Measurements from ENCODE around the gene USP53. TPM values are rescaled to one million over a fixed set of nuclear protein-coding genes. Genes with fewer than 3 reads are reported as not detected.

Gene USP53
- polyA plus RNA-seq, 1 of the 3 experiments (the other 2 are of a cell fraction): 8.1 TPM

DNA sequence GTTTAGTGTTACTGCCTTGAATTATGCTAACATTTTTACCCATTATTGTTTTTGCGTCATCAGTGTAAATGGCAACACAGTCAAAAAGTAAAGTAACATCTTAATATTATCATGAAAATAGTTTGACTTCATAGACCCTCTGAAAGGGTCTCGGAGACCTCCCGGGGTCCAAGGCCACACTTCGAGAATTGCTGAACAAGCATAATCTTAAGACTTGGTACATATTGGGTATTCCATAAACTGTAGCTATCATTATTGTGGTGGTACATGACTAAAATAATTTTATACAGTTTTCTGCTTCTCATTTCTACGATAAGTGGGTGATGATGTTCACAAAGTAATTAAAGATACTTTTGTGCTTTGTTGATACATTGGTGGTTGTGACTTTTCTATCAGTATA, 76.8 kb downstream of the USP53 start:
- POLR2A ChIA-PET: interaction anchor here (1.0 kb wide), 1 partner anchor 10 kb away, joined by 3 read pairs; no protein-coding TSS in a partner anchor
- 98% methylated on average over 5 of the region's 5 CpGs for WGBS (ENCODE audit: low lambda C conversion rate)

DNA sequence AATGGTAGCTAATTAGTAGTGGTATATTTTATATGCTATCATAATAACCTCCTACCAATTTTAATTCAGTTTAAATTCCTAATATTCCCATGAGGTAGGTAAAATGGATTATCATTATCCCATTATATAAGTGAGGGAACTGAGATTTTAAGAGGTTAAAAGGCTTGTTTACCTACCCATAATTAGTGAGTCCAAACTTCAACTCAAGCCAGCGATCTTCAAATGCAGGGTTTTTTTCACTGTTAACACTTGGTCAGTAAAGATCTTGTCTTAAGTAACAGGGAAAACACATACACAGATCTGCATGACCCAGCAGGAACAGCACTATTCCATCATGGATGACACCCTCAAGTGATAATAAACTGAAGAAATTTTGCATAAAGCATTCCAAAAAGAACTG, 78.1 kb downstream of the USP53 start:
- no peaks in the 10 kb centered on the region for H3K9me3 ChIP-seq
- no peaks in the 10 kb centered on the region for H4K20me1 ChIP-seq (ENCODE audit: insufficient read depth)
- 100% methylated on average over 1 of the region's 1 CpG for WGBS (ENCODE audit: low lambda C conversion rate)
- H3K79me2 ChIP-seq (ENCODE audit: insufficient read depth): no peaks in the 10 kb centered on the region
- H3K4me2 ChIP-seq: no peak overlapping the region
- ChIA-PET POLR2A (interaction anchor here (1.0 kb wide), 1 partner anchor 9 kb away, joined by 3 read pairs; no protein-coding TSS in a partner anchor), CTCF (interaction anchor here (1.2 to 6.2 kb wide), 3 partner anchors 243 to 310 kb away, joined by 3 to 36 read pairs (median 9); no protein-coding TSS in a partner anchor)
- H2AFZ ChIP-seq (ENCODE audit: low read depth): no peak overlapping the region
- H3K27me3 ChIP-seq (ENCODE audit: insufficient read depth): no peaks in the 10 kb centered on the region
- no peaks in the 10 kb centered on the region; a peak in 2 of 4 replicates for H3K4me1 ChIP-seq (ENCODE audit: control insufficient read depth in 1 of 2, insufficient read depth in 2 of 2, low read depth in 1 of 2, low read length in 1 of 2)
- no peak overlapping the region for H3K27ac ChIP-seq (ENCODE audit: low read depth in 2 of 2, low read length in 1 of 2)
- peaks cover 26 to 44% of the 10 kb centered on the region in 2 experiments for H3K36me3 ChIP-seq (replicated peaks in 1 of 2; ENCODE audit: control insufficient read depth in 1 of 2, insufficient read depth in 2 of 2, low read length in 1 of 2)
- DNase-seq: no peak
- no peaks in the 10 kb centered on the region for H3K9me2 ChIP-seq
- peaks cover 16% of the 10 kb centered on the region for H3F3A ChIP-seq (replicated peaks; ENCODE audit: insufficient read depth)
- H3K4me3 ChIP-seq (ENCODE audit: low read depth in 2 of 2, low read length in 1 of 2): no peak overlapping the region
- no peak overlapping the region for H3K9ac ChIP-seq
- TF ChIP-seq TAF1 (IDR thresholded peaks at IDR 0.05; ENCODE audit: borderline replicate concordance, low read depth, low read length) (no peak), MEF2A (IDR thresholded peaks at IDR 0.05; ENCODE audit: borderline replicate concordance, low read depth) (no peak), TCF12 (IDR thresholded peaks at IDR 0.05) (no peak), FOXM1 (IDR thresholded peaks at IDR 0.05; ENCODE audit: low read depth) (no peak), EZH2phosphoT487 (IDR thresholded peaks at IDR 0.05; ENCODE audit: borderline replicate concordance, low read depth) (no peak), JUND (IDR thresholded peaks at IDR 0.05) (no peak), NRF1 (IDR thresholded peaks at IDR 0.05; ENCODE audit: low read depth, low read length) (no peak), FOSL2 (IDR thresholded peaks at IDR 0.05; ENCODE audit: borderline replicate concordance, low read depth) (no peak), SIN3A (IDR thresholded peaks at IDR 0.05; ENCODE audit: borderline replicate concordance, low read depth, low read length) (no peak), NFIC (IDR thresholded peaks at IDR 0.05; ENCODE audit: borderline replicate concordance) (no peak)
- TF ChIP-seq, protein P1, sequence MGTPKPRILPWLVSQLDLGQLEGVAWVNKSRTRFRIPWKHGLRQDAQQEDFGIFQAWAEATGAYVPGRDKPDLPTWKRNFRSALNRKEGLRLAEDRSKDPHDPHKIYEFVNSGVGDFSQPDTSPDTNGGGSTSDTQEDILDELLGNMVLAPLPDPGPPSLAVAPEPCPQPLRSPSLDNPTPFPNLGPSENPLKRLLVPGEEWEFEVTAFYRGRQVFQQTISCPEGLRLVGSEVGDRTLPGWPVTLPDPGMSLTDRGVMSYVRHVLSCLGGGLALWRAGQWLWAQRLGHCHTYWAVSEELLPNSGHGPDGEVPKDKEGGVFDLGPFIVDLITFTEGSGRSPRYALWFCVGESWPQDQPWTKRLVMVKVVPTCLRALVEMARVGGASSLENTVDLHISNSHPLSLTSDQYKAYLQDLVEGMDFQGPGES (IDR thresholded peaks at IDR 0.05; ENCODE audit: low read depth, low read length): no peak
- TF ChIP-seq, protein P2, sequence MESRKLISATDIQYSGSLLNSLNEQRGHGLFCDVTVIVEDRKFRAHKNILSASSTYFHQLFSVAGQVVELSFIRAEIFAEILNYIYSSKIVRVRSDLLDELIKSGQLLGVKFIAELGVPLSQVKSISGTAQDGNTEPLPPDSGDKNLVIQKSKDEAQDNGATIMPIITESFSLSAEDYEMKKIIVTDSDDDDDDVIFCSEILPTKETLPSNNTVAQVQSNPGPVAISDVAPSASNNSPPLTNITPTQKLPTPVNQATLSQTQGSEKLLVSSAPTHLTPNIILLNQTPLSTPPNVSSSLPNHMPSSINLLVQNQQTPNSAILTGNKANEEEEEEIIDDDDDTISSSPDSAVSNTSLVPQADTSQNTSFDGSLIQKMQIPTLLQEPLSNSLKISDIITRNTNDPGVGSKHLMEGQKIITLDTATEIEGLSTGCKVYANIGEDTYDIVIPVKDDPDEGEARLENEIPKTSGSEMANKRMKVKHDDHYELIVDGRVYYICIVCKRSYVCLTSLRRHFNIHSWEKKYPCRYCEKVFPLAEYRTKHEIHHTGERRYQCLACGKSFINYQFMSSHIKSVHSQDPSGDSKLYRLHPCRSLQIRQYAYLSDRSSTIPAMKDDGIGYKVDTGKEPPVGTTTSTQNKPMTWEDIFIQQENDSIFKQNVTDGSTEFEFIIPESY (IDR thresholded peaks at IDR 0.05; ENCODE audit: borderline replicate concordance, low read depth): no peak
- TF ChIP-seq, protein P3, sequence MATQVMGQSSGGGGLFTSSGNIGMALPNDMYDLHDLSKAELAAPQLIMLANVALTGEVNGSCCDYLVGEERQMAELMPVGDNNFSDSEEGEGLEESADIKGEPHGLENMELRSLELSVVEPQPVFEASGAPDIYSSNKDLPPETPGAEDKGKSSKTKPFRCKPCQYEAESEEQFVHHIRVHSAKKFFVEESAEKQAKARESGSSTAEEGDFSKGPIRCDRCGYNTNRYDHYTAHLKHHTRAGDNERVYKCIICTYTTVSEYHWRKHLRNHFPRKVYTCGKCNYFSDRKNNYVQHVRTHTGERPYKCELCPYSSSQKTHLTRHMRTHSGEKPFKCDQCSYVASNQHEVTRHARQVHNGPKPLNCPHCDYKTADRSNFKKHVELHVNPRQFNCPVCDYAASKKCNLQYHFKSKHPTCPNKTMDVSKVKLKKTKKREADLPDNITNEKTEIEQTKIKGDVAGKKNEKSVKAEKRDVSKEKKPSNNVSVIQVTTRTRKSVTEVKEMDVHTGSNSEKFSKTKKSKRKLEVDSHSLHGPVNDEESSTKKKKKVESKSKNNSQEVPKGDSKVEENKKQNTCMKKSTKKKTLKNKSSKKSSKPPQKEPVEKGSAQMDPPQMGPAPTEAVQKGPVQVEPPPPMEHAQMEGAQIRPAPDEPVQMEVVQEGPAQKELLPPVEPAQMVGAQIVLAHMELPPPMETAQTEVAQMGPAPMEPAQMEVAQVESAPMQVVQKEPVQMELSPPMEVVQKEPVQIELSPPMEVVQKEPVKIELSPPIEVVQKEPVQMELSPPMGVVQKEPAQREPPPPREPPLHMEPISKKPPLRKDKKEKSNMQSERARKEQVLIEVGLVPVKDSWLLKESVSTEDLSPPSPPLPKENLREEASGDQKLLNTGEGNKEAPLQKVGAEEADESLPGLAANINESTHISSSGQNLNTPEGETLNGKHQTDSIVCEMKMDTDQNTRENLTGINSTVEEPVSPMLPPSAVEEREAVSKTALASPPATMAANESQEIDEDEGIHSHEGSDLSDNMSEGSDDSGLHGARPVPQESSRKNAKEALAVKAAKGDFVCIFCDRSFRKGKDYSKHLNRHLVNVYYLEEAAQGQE (IDR thresholded peaks at IDR 0.05; ENCODE audit: low read depth, low read length): no peak
- TF ChIP-seq, protein P4, sequence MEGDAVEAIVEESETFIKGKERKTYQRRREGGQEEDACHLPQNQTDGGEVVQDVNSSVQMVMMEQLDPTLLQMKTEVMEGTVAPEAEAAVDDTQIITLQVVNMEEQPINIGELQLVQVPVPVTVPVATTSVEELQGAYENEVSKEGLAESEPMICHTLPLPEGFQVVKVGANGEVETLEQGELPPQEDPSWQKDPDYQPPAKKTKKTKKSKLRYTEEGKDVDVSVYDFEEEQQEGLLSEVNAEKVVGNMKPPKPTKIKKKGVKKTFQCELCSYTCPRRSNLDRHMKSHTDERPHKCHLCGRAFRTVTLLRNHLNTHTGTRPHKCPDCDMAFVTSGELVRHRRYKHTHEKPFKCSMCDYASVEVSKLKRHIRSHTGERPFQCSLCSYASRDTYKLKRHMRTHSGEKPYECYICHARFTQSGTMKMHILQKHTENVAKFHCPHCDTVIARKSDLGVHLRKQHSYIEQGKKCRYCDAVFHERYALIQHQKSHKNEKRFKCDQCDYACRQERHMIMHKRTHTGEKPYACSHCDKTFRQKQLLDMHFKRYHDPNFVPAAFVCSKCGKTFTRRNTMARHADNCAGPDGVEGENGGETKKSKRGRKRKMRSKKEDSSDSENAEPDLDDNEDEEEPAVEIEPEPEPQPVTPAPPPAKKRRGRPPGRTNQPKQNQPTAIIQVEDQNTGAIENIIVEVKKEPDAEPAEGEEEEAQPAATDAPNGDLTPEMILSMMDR (IDR thresholded peaks at IDR 0.05): no peak

More for the DNA sequence above, 76.8 kb downstream of the USP53 start:
- Histone ChIP-seq H3K4me1 (ENCODE audit: control insufficient read depth in 1 of 2, insufficient read depth in 2 of 2, low read depth in 1 of 2, low read length in 1 of 2) (no peaks in the 10 kb centered on the region; a peak in 2 of 4 replicates), H3K9me3 (no peaks in the 10 kb centered on the region), H3K4me2 (no peak overlapping the region), H4K20me1 (ENCODE audit: insufficient read depth) (no peaks in the 10 kb centered on the region), H3K9ac (no peak overlapping the region), H2AFZ (ENCODE audit: low read depth) (no peak overlapping the region), H3K79me2 (ENCODE audit: insufficient read depth) (no peaks in the 10 kb centered on the region), H3K9me2 (no peaks in the 10 kb centered on the region), H3K27me3 (ENCODE audit: insufficient read depth) (no peaks in the 10 kb centered on the region), H3K4me3 (ENCODE audit: low read depth in 2 of 2, low read length in 1 of 2) (no peak overlapping the region), H3K27ac (ENCODE audit: low read depth in 2 of 2, low read length in 1 of 2) (no peak overlapping the region), H3K36me3 (replicated peaks in 1 of 2; ENCODE audit: control insufficient read depth in 1 of 2, insufficient read depth in 2 of 2, low read length in 1 of 2) (peaks cover 15 to 35% of the 10 kb centered on the region in 2 experiments), H3F3A (replicated peaks; ENCODE audit: insufficient read depth) (peaks cover 4% of the 10 kb centered on the region)
- TF ChIP-seq TEAD4 (IDR thresholded peaks at IDR 0.05; ENCODE audit: borderline replicate concordance, insufficient read depth) (no peak), JUND (IDR thresholded peaks at IDR 0.05) (no peak)
- TF ChIP-seq, protein P5, sequence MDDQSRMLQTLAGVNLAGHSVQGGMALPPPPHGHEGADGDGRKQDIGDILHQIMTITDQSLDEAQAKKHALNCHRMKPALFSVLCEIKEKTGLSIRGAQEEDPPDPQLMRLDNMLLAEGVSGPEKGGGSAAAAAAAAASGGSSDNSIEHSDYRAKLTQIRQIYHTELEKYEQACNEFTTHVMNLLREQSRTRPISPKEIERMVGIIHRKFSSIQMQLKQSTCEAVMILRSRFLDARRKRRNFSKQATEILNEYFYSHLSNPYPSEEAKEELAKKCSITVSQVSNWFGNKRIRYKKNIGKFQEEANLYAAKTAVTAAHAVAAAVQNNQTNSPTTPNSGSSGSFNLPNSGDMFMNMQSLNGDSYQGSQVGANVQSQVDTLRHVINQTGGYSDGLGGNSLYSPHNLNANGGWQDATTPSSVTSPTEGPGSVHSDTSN (IDR thresholded peaks at IDR 0.05): no peak
- no peak for DNase-seq
- CTCF ChIA-PET: interaction anchor here (1.2 to 6.2 kb wide), 4 partner anchors 242 to 314 kb away, joined by 3 to 36 read pairs (median 6); no protein-coding TSS in a partner anchor

Measured in SK-N-SH (cell line).